NT2/D1 (cell line): ENCODE results near the gene KRTAP10-9.

Experiments
- SUZ12 ChIP-seq: IDR thresholded peaks from 2 replicates; pipeline ENCODE4 v1.6.1; 2011; ENCODE audit not compliant: insufficient read length, insufficient read depth; ENCODE audit errors: extremely low read depth
- YY1 ChIP-seq: IDR thresholded peaks from 2 replicates; pipeline ENCODE4 v1.6.1; 2011; ENCODE audit not compliant: insufficient read length, insufficient read depth
- ZNF274 ChIP-seq: IDR thresholded peaks from 2 replicates; pipeline ENCODE4 v1.6.1; 2011; ENCODE audit warnings: mild to moderate bottlenecking, low read depth, low read length

- no peak for TF ChIP-seq ZNF274
- TF ChIP-seq SUZ12: no peak
- no peak for TF ChIP-seq YY1
These were observed 37.1 kb upstream of the KRTAP10-9 start for GRCh38 chr21:44589586-44590305.
